Measurements from ENCODE around the gene NMU. TPM values are rescaled to one million over a fixed set of nuclear protein-coding genes. Genes with fewer than 3 reads are reported as not detected.

Gene NMU
- total RNA-seq, 1 donor = not detected

DNA sequence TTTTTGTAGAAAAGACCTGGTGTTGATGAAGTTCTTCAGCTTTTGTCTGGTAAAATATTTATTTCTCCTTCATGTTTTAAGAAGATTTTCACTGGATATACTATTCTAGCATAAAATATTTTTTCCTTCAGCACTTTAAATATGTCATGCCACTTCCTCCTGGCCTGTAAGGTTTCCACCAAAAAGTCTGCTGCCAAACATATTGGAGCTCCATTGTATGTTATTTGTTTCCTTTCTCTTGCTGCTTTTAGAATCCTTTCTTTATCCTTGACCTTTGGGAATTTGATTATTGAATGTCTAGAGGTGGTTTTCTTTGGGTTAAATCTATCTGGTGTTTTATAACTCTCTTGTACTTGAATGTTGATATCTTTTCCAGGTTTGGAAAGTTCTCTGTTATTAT, 35.6 kb upstream of the NMU start:
- no peak for DNase-seq (ENCODE audit: low read depth)
- TF ChIP-seq, protein P1, sequence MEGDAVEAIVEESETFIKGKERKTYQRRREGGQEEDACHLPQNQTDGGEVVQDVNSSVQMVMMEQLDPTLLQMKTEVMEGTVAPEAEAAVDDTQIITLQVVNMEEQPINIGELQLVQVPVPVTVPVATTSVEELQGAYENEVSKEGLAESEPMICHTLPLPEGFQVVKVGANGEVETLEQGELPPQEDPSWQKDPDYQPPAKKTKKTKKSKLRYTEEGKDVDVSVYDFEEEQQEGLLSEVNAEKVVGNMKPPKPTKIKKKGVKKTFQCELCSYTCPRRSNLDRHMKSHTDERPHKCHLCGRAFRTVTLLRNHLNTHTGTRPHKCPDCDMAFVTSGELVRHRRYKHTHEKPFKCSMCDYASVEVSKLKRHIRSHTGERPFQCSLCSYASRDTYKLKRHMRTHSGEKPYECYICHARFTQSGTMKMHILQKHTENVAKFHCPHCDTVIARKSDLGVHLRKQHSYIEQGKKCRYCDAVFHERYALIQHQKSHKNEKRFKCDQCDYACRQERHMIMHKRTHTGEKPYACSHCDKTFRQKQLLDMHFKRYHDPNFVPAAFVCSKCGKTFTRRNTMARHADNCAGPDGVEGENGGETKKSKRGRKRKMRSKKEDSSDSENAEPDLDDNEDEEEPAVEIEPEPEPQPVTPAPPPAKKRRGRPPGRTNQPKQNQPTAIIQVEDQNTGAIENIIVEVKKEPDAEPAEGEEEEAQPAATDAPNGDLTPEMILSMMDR (IDR thresholded peaks at IDR 0.05; ENCODE audit: insufficient read depth, low read length) = no peak
- no peak overlapping the region for H3K4me3 ChIP-seq (ENCODE audit: low read depth, low read length)

DNA sequence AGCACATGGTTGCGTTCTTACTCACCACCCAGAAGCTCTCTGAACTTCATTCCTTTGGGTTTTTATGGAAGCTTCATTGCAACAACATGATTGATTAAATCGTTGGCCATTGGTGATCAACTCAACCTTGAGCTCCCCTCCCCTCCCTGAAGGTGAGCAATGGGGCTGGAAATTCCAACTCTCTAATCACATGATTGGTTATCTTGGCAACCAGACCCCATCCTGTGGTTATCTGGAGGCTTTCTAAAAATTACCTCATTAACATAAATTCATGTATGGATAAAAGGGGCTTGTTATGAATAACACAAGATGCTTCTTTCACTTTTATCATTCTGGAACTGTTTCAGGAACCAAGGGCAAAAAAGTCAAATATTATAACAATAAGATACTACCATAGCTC, 34.6 kb upstream of the NMU start:
- no peak for DNase-seq (ENCODE audit: low read depth)
- TF ChIP-seq, protein P1 (IDR thresholded peaks at IDR 0.05; ENCODE audit: insufficient read depth, low read length) = no peak
- H3K4me3 ChIP-seq (ENCODE audit: low read depth, low read length) = no peak overlapping the region

DNA sequence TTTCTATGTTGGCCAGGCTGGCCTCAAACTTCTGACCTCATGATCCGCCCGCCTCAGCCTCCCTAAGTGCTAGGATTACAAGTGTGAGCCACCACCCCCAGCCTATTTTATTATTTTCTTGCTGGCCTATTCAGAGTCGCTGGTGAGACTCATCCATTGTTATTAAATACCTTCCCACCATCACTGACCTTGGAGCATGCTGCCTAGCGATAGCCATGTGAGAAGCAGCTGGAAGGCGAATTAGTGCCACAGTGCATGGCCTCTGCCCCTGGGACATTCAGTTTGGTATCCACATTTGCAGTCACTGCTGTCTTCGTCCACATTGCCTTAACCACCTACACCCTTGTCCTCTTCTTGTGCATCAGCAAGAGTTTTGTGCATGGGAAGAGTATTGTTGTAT, 32.4 kb upstream of the NMU start:
- DNase-seq (ENCODE audit: low read depth) = no peak

DNA sequence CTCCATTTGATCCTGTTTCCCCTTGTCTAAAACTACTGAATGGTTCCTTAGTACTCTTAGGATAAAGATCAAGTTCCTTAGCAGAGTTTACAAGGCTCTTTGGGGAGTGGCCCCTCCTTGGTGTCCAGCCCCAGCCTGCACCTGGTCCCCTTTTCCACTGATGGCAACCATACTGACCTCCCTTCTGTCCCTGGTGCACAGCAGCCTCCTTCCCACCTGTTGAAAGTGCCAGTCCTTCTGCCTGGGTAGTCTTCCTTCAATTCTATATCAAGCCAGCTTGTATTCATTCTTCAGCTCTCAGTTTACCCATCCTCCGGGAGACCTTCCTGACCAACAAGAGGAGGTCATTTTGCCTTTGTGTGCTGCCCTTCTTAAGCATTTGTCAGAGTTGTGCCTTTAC, 30.4 kb upstream of the NMU start:
- H3K4me3 ChIP-seq (ENCODE audit: low read depth, low read length) = no peak overlapping the region
- TF ChIP-seq, protein P1 (IDR thresholded peaks at IDR 0.05; ENCODE audit: insufficient read depth, low read length) = no peak
- no peak for DNase-seq (ENCODE audit: low read depth)

More for the DNA sequence above, 32.4 kb upstream of the NMU start:
- TF ChIP-seq, protein P1 (IDR thresholded peaks at IDR 0.05; ENCODE audit: insufficient read depth, low read length) = no peak
- no peak overlapping the region for H3K4me3 ChIP-seq (ENCODE audit: low read depth, low read length)

DNA sequence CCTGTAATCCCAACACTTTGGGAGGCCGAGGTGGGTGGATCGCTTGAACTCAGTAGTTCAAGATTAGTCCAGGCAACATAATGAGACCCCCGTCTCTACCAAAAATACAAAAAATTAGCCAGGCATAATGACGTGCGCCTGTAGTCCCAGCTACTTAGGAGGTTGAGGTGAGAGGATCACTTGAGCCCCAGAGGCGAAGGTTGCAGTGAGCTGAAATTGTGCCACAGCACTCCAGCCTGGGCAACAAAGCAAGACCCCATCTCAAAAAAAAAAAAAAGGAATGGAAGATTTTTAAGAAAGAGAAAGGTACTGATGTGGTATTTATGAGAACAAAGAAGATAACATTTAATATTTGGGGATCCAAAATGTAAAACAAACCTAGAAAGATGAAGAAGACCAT, 27.0 kb upstream of the NMU start:
- H3K4me3 ChIP-seq (ENCODE audit: low read depth, low read length) = no peak overlapping the region
- TF ChIP-seq, protein P1 (IDR thresholded peaks at IDR 0.05; ENCODE audit: insufficient read depth, low read length) = no peak
- DNase-seq (ENCODE audit: low read depth) = no peak

DNA sequence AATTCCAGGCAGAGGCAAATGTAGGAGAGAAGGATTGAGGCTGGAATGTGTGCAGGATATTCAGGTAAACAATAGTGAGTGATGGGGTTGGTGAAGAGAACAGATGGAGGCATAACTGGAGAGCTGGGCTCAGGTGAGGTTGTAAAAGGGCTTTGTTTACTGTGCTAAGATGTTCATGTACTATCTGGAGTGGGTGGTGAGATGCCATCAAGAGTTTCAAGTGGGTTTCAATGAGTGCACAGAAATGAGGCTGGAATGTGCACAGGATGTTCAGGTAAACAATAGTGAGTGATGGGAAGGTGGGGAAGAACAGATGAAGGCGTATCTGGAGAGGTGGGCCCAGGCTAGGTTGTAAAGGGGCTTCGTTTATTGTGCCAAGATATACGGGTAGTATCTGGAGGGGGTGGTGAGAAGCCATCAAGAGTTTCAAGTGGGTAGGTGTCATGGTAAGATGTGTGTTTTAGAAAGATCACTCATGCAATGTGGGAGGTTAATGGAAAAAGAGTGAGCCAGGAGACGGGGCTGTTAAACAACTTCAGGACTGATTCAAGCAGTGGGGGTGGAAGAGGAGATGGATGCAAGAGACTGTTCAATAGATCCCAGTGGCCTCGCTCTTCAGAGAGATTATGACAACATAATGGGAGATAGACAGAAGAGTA, 25.4 kb upstream of the NMU start:
- no peak for DNase-seq (ENCODE audit: low read depth)
- TF ChIP-seq, protein P1 (IDR thresholded peaks at IDR 0.05; ENCODE audit: insufficient read depth, low read length) = no peak
- H3K4me3 ChIP-seq (ENCODE audit: low read depth, low read length) = no peak overlapping the region

DNA sequence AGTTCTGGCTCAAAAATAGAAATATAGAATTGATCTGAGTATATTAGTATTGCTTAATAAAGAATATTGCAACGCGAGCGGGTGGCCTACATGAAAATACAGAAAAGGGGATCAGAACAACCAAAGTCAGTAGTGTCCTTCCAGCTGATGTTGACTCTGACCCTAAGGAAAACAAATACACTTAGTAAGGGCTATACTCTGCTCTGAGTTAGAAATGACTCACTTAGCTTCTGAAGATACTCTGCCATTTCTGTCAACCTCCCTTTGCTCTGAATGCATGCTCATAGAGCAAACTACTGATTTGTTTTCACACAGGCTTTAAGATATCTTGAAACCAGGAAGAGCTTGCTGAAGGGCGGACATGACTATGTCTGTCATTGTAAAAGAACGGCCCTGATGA, 22.6 kb upstream of the NMU start:
- TF ChIP-seq, protein P1 (IDR thresholded peaks at IDR 0.05; ENCODE audit: insufficient read depth, low read length) = no peak
- no peak for DNase-seq (ENCODE audit: low read depth)
- H3K4me3 ChIP-seq (ENCODE audit: low read depth, low read length) = no peak overlapping the region

All from fibroblast of the aortic adventitia (primary cell).